ENCODE results near the gene DNAH11. TPM values are rescaled to one million over a fixed set of nuclear protein-coding genes. Genes with fewer than 3 reads are reported as not detected.

DNAH11 gene
- total RNA-seq, 1 donor from 2014 or later = 0.13 TPM

DNA sequence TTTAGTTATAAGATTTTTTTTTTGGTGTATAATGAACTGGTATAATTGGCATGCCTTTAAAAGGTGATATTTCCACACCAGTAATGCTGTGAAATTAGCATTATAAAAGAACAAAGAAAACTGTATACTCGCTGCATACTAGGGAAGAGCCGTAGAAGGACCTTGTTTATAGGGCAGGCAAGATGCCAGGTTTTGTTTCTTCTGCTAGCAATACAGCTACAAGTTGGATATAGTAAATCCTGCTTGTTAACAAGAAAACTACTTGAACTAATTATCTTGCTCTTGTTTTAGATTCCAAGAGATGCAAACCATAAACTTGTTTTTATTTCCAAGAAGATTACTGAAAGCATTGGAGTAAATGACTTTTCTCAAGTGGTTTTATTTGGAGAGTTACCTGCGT, 1.9 kb downstream of the DNAH11 start:
- Histone ChIP-seq H3K4me1 (peaks cover 8% of the 10 kb centered on the region), H3K27ac (no peak overlapping the region), H3K4me2 (no peak overlapping the region)

DNA sequence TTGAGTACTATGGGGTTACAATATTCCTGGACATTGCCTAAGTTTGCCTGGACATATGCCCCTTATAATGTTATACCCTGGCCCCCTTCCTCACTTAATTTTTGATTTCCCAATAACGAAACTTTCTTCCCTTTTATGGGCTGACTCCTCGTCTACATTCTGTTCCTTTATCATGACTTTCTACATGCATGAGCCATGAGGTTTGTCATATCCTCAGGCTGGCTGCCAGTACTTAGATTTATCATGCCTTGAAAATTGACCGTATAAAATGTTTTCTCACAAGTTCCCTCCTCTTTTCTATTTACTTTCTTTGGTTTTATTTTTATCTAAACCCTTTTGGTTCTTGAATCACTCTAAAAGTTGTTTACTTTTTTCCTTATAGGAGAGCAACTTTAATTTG, 4.7 kb downstream of the DNAH11 start:
- H3K9me3 Mint-ChIP-seq = no peaks in the 10 kb centered on the region
- H3K36me3 Mint-ChIP-seq = no peaks in the 10 kb centered on the region
- H3K4me3 Mint-ChIP-seq = no peak overlapping the region
- Histone ChIP-seq H3K27ac (no peak overlapping the region), H3K9ac (no peak overlapping the region), H4K20me1 (ENCODE audit: low read depth) (no peaks in the 10 kb centered on the region), H2AFZ (replicated peaks) (no peak overlapping the region), H3K27me3 (peaks cover 41% of the 10 kb centered on the region), H3K4me1 (peaks cover 8% of the 10 kb centered on the region), H3K9me3 (ENCODE audit: low read depth) (no peaks in the 10 kb centered on the region), H3K79me2 (ENCODE audit: low read depth) (no peaks in the 10 kb centered on the region), H3K4me2 (no peak overlapping the region), H3F3A (ENCODE audit: low read depth) (no peaks in the 10 kb centered on the region), H3K36me3 (no peaks in the 10 kb centered on the region), H3K4me3 (no peak overlapping the region)
- DNase-seq (ENCODE audit: low spot score) = no peak
- H3K27me3 Mint-ChIP-seq (ENCODE audit: insufficient read depth, low read depth) = peaks cover 14% of the 10 kb centered on the region
- no peak overlapping the region for H3K27ac Mint-ChIP-seq
- H3K4me1 Mint-ChIP-seq = peaks cover 6% of the 10 kb centered on the region
- TF ChIP-seq, protein P1, sequence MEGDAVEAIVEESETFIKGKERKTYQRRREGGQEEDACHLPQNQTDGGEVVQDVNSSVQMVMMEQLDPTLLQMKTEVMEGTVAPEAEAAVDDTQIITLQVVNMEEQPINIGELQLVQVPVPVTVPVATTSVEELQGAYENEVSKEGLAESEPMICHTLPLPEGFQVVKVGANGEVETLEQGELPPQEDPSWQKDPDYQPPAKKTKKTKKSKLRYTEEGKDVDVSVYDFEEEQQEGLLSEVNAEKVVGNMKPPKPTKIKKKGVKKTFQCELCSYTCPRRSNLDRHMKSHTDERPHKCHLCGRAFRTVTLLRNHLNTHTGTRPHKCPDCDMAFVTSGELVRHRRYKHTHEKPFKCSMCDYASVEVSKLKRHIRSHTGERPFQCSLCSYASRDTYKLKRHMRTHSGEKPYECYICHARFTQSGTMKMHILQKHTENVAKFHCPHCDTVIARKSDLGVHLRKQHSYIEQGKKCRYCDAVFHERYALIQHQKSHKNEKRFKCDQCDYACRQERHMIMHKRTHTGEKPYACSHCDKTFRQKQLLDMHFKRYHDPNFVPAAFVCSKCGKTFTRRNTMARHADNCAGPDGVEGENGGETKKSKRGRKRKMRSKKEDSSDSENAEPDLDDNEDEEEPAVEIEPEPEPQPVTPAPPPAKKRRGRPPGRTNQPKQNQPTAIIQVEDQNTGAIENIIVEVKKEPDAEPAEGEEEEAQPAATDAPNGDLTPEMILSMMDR (IDR thresholded peaks at IDR 0.05) = no peak
- TF ChIP-seq EZH2 (IDR thresholded peaks at IDR 0.05) = no peak
- no peak for TF ChIP-seq EZH2phosphoT487 (IDR thresholded peaks at IDR 0.05)

More for the DNA sequence above, 1.9 kb downstream of the DNAH11 start:
- H3K79me2 ChIP-seq (ENCODE audit: low read depth) = no peaks in the 10 kb centered on the region
- H3K4me3 ChIP-seq = no peak overlapping the region
- H3F3A ChIP-seq (ENCODE audit: low read depth) = no peaks in the 10 kb centered on the region
- H4K20me1 ChIP-seq (ENCODE audit: low read depth) = no peaks in the 10 kb centered on the region
- TF ChIP-seq EZH2 (IDR thresholded peaks at IDR 0.05) = no peak
- TF ChIP-seq, protein P1 (IDR thresholded peaks at IDR 0.05) = no peak
- no peak for TF ChIP-seq EZH2phosphoT487 (IDR thresholded peaks at IDR 0.05)
- Mint-ChIP-seq H3K27ac (no peak overlapping the region), H3K27me3 (ENCODE audit: insufficient read depth, low read depth) (peaks cover 11% of the 10 kb centered on the region), H3K4me1 (peaks cover 3% of the 10 kb centered on the region), H3K4me3 (no peak overlapping the region), H3K9me3 (no peaks in the 10 kb centered on the region), H3K36me3 (no peaks in the 10 kb centered on the region)
- DNase-seq (ENCODE audit: low spot score) = no peak
- peaks cover 64% of the 10 kb centered on the region for H3K27me3 ChIP-seq
- H3K9me3 ChIP-seq (ENCODE audit: low read depth) = no peaks in the 10 kb centered on the region
- H3K9ac ChIP-seq = no peak overlapping the region
- H2AFZ ChIP-seq (replicated peaks) = no peak overlapping the region
- H3K36me3 ChIP-seq = no peaks in the 10 kb centered on the region

DNA sequence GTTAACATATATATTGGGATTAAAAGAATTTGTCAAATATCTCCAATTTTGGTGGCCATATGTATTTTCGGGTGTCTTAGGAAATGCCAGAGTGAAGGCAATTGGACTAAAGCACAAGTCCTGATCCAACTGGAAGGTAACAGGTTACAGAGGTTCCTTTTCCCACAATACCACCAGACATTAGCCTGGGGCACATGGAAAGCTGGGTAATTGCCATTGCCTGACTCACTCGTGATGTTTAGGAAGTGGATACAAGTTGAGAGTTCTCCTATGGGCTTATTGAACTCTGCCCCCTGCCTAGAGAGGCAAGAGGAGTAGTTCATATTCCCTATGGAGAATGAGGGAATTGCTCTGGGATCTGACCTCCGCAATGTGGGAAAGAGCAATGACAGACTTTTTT, 5.7 kb downstream of the DNAH11 start:
- Histone ChIP-seq H3K79me2 (ENCODE audit: low read depth) (no peaks in the 10 kb centered on the region), H3K27me3 (peaks cover 31% of the 10 kb centered on the region), H4K20me1 (ENCODE audit: low read depth) (no peaks in the 10 kb centered on the region), H3K9ac (no peak overlapping the region), H3K4me1 (peaks cover 8% of the 10 kb centered on the region), H3K27ac (no peak overlapping the region), H3K4me3 (no peak overlapping the region), H3K36me3 (no peaks in the 10 kb centered on the region), H2AFZ (replicated peaks) (no peak overlapping the region), H3F3A (ENCODE audit: low read depth) (no peaks in the 10 kb centered on the region), H3K9me3 (ENCODE audit: low read depth) (no peaks in the 10 kb centered on the region), H3K4me2 (no peak overlapping the region)
- TF ChIP-seq, protein P1 (IDR thresholded peaks at IDR 0.05) = no peak
- TF ChIP-seq EZH2 (IDR thresholded peaks at IDR 0.05) (no peak), EZH2phosphoT487 (IDR thresholded peaks at IDR 0.05) (no peak)
- H3K27ac Mint-ChIP-seq = no peak overlapping the region
- no peaks in the 10 kb centered on the region for H3K36me3 Mint-ChIP-seq
- H3K9me3 Mint-ChIP-seq = no peaks in the 10 kb centered on the region
- H3K4me1 Mint-ChIP-seq = peaks cover 6% of the 10 kb centered on the region
- DNase-seq (ENCODE audit: low spot score) = no peak
- H3K27me3 Mint-ChIP-seq (ENCODE audit: insufficient read depth, low read depth) = peaks cover 11% of the 10 kb centered on the region
- H3K4me3 Mint-ChIP-seq = no peak overlapping the region

All from neural progenitor cell (in vitro differentiated cells).